Measurements from ENCODE around the gene GUSB.
A peak's percentile ranks its signal among the peaks of the same experiment; 100 is the strongest.
"Not testable (repeated sequence)": the region's sequence is repeated elsewhere in the genome, so short reads cannot be mapped to it uniquely, and the experiment has no call there.

GUSB gene

GRCh38 chr7:65967361-65968155 is 14.5 kb downstream of the GUSB start:
- ATAC-seq (ENCODE audit: insufficient read depth, low read depth) (no peak), DNase-seq (no peak)
- Histone ChIP-seq H3K36me3 (ENCODE audit: insufficient read depth, low read length) (peaks cover 96% of the 10 kb centered on the region), H3K9ac (ENCODE audit: low read depth, low read length) (no peak overlapping the region), H3K9me3 (ENCODE audit: insufficient read depth, low read length, severe bottlenecking) (no peaks in the 10 kb centered on the region), H3K4me3 (ENCODE audit: low read depth in 1 of 2, low read length in 2 of 2) (no peak overlapping the region), H3K79me2 (ENCODE audit: insufficient read depth, low read length) (0 out of 2 replicates have a peak, but pooled peaks cover under 1% of the 10 kb centered on the region), H2AFZ (ENCODE audit: low read depth, low read length) (no peak overlapping the region), H3K27ac (ENCODE audit: low read length) (no peak overlapping the region), H4K20me1 (ENCODE audit: insufficient read depth, low read length) (peaks cover under 1% of the 10 kb centered on the region; the same call in 1 of the 2 replicates), H3K27me3 (ENCODE audit: insufficient read depth, low read length, poor library complexity) (no peaks in the 10 kb centered on the region), H3K4me1 (ENCODE audit: insufficient read depth, low read length) (no peaks in the 10 kb centered on the region), H3K4me2 (ENCODE audit: insufficient read depth, low read length) (no peak overlapping the region)
- no peak for TF ChIP-seq CTCF (IDR thresholded peaks at IDR 0.05; ENCODE audit: borderline replicate concordance, extremely low read depth, low read length, poor library complexity, severe bottlenecking)
- TF ChIP-seq EZH2 (IDR thresholded peaks at IDR 0.05; ENCODE audit: borderline replicate concordance, low read depth, low read length, severe bottlenecking) = no peak

- peaks cover 98% of the 10 kb centered on the region for H3K36me3 ChIP-seq (ENCODE audit: insufficient read depth, low read length)
- peaks cover 5% of the 10 kb centered on the region; the same call in 1 of the 2 replicates for H4K20me1 ChIP-seq (ENCODE audit: insufficient read depth, low read length)
- H3K4me3 ChIP-seq (ENCODE audit: low read depth in 1 of 2, low read length in 2 of 2) = no peak overlapping the region
- no peaks in the 10 kb centered on the region for H3K9me3 ChIP-seq (ENCODE audit: insufficient read depth, low read length, severe bottlenecking)
- H3K27me3 ChIP-seq (ENCODE audit: insufficient read depth, low read length, poor library complexity) = no peaks in the 10 kb centered on the region
- no peak for ATAC-seq (ENCODE audit: insufficient read depth, low read depth)
- TF ChIP-seq EZH2 (IDR thresholded peaks at IDR 0.05; ENCODE audit: borderline replicate concordance, low read depth, low read length, severe bottlenecking) (no peak), CTCF (IDR thresholded peaks at IDR 0.05; ENCODE audit: borderline replicate concordance, extremely low read depth, low read length, poor library complexity, severe bottlenecking) (no peak)
- no peak overlapping the region for H3K27ac ChIP-seq (ENCODE audit: low read length)
- no peak for DNase-seq
- H3K9ac ChIP-seq (ENCODE audit: low read depth, low read length) = no peak overlapping the region
- no peak overlapping the region for H3K4me2 ChIP-seq (ENCODE audit: insufficient read depth, low read length)
- H2AFZ ChIP-seq (ENCODE audit: low read depth, low read length) = no peak overlapping the region
- H3K79me2 ChIP-seq (ENCODE audit: insufficient read depth, low read length) = peaks cover 2% of the 10 kb centered on the region; the same call in 1 of the 2 replicates
- no peaks in the 10 kb centered on the region for H3K4me1 ChIP-seq (ENCODE audit: insufficient read depth, low read length)
Measured at GRCh38 chr7:65966146-65966545, 15.9 kb downstream of the GUSB start.

- H3K27ac ChIP-seq (ENCODE audit: low read length); H3K79me2 ChIP-seq (ENCODE audit: insufficient read depth, low read length); H3K4me2 ChIP-seq (ENCODE audit: insufficient read depth, low read length); ATAC-seq (ENCODE audit: insufficient read depth, low read depth); H3K4me1 ChIP-seq (ENCODE audit: insufficient read depth, low read length); H3K4me3 ChIP-seq (ENCODE audit: low read depth in 1 of 2, low read length in 2 of 2); H2AFZ ChIP-seq (ENCODE audit: low read depth, low read length); DNase-seq; H3K27me3 ChIP-seq (ENCODE audit: insufficient read depth, low read length, poor library complexity); H4K20me1 ChIP-seq (ENCODE audit: insufficient read depth, low read length); H3K9me3 ChIP-seq (ENCODE audit: insufficient read depth, low read length, severe bottlenecking); H3K9ac ChIP-seq (ENCODE audit: low read depth, low read length): not testable (repeated sequence)
- H3K36me3 ChIP-seq (ENCODE audit: insufficient read depth, low read length) = peaks cover 98% of the 10 kb centered on the region
Measured at GRCh38 chr7:65964671-65965070, 17.3 kb downstream of the GUSB start.

- H3K4me2 ChIP-seq (ENCODE audit: insufficient read depth, low read length) = no peak overlapping the region
- no peak overlapping the region for H3K9ac ChIP-seq (ENCODE audit: low read depth, low read length)
- peaks cover 92% of the 10 kb centered on the region for H3K36me3 ChIP-seq (ENCODE audit: insufficient read depth, low read length)
- no peaks in the 10 kb centered on the region for H3K4me1 ChIP-seq (ENCODE audit: insufficient read depth, low read length)
- H3K4me3 ChIP-seq (ENCODE audit: low read depth in 1 of 2, low read length in 2 of 2) = no peak overlapping the region
- H4K20me1 ChIP-seq (ENCODE audit: insufficient read depth, low read length) = 0 out of 2 replicates have a peak, but pooled peaks cover 7% of the 10 kb centered on the region
- no peaks in the 10 kb centered on the region for H3K9me3 ChIP-seq (ENCODE audit: insufficient read depth, low read length, severe bottlenecking)
- peaks cover 2% of the 10 kb centered on the region; the same call in 1 of the 2 replicates for H3K79me2 ChIP-seq (ENCODE audit: insufficient read depth, low read length)
- H3K27me3 ChIP-seq (ENCODE audit: insufficient read depth, low read length, poor library complexity) = no peaks in the 10 kb centered on the region
- TF ChIP-seq CTCF (IDR thresholded peaks at IDR 0.05; ENCODE audit: borderline replicate concordance, extremely low read depth, low read length, poor library complexity, severe bottlenecking) (no peak), EZH2 (IDR thresholded peaks at IDR 0.05; ENCODE audit: borderline replicate concordance, low read depth, low read length, severe bottlenecking) (no peak)
- H3K27ac ChIP-seq (ENCODE audit: low read length) = no peak overlapping the region
- DNase-seq (no peak), ATAC-seq (ENCODE audit: insufficient read depth, low read depth) (0 out of 3 replicates have a peak, but pooled peaks have one; percentile 15)
- no peak overlapping the region for H2AFZ ChIP-seq (ENCODE audit: low read depth, low read length)
Measured at GRCh38 chr7:65962033-65962432, 20.0 kb downstream of the GUSB start.
